ENCODE data around the gene LSR. TPM values are rescaled to one million over a fixed set of nuclear protein-coding genes. Genes with fewer than 3 reads are reported as not detected.
A peak's percentile ranks its signal among the peaks of the same experiment; 100 is the strongest.

Gene LSR
- total and polyA plus RNA-seq, 2 experiments from 2014 or later = 40.1 to 91.9 TPM

DNA sequence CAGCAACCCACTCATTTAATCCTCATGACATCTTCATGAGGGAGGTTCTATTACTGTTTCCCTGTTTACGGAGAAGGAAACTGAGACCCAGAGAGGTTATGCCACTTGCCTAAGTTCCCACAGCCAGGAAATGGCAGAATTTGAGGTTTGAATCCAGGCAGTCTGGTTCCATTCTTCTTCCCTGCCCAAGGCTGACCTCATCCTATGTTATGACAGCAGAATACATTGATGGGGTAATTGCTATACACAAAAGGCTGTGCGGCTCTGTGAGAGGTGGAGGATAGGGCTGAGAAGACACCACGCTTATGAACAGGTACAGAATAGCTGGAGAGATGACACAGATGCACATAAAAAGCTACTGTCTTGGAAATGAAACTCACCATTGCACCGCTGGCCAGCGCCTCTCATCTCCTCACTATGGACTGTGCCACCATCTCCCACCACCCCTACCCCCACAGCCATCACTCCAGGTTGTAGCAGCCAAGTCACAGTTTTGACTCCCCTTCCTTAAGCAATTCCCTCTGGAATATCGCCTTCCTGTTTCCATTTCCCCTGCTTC lies 54.6 kb downstream of the LSR start:
- Histone ChIP-seq H3K4me3 (no peak overlapping the region), H3K4me1 (ENCODE audit: low read depth) (no peaks in the 10 kb centered on the region), H3K9me3 (ENCODE audit: low read depth) (no peaks in the 10 kb centered on the region), H3K36me3 (no peaks in the 10 kb centered on the region), H3K27ac (no peak overlapping the region), H3K27me3 (no peaks in the 10 kb centered on the region)
- DNase-seq (ENCODE audit: low read depth in 1 of 2, low spot score in 1 of 2) = no peak
- TF ChIP-seq, protein P1, sequence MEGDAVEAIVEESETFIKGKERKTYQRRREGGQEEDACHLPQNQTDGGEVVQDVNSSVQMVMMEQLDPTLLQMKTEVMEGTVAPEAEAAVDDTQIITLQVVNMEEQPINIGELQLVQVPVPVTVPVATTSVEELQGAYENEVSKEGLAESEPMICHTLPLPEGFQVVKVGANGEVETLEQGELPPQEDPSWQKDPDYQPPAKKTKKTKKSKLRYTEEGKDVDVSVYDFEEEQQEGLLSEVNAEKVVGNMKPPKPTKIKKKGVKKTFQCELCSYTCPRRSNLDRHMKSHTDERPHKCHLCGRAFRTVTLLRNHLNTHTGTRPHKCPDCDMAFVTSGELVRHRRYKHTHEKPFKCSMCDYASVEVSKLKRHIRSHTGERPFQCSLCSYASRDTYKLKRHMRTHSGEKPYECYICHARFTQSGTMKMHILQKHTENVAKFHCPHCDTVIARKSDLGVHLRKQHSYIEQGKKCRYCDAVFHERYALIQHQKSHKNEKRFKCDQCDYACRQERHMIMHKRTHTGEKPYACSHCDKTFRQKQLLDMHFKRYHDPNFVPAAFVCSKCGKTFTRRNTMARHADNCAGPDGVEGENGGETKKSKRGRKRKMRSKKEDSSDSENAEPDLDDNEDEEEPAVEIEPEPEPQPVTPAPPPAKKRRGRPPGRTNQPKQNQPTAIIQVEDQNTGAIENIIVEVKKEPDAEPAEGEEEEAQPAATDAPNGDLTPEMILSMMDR (IDR thresholded peaks at IDR 0.05; ENCODE audit: low read depth, low read length) = no peak

DNA sequence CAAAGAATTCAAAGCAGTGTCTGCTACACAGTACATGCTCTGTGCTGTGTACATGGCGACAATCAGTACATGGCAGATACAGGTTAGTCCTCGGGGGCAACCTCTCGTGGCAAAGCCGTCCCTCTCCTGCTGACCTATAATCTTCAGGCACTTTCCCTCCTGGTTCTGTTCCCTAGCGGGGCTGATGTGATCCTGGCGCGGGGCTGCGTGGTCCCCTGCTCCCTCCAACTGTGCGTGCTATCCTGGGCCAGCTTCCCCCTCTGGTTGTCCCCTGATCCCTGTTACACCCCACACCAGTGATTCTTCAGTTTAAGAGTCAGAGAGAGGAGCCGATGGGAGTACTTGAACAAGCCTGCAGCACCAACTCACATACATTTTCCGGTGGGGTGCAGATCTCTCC lies 55.2 kb downstream of the LSR start:
- no peak overlapping the region for H3K27ac ChIP-seq
- no peak overlapping the region for H3K4me3 ChIP-seq
- no peaks in the 10 kb centered on the region for H3K36me3 ChIP-seq
- no peaks in the 10 kb centered on the region for H3K27me3 ChIP-seq
- TF ChIP-seq, protein P1 (IDR thresholded peaks at IDR 0.05; ENCODE audit: low read depth, low read length) = no peak
- H3K4me1 ChIP-seq (ENCODE audit: low read depth) = peaks cover 6% of the 10 kb centered on the region
- H3K9me3 ChIP-seq (ENCODE audit: low read depth) = no peaks in the 10 kb centered on the region
- DNase-seq (ENCODE audit: low read depth in 1 of 2, low spot score in 1 of 2) = no peak

DNA sequence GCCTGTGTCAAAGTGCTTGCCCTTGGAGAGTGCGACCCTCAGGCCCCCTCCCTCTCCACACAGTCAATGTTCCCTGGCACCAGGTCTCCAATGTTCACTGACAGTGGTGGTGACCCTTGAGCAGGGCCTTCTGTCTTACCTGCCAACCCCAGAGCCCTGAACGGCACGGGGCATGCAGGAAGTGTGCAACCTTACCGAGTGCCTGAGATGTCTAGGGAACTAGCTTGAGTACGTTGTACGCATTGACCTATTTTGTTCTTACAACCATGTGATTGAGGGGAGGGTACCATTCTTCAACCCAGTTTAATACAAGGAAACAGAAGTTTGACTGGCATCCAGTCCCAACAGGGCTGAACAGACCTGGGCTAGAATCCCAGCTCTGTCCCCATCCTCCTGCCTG lies 56.4 kb downstream of the LSR start:
- Histone ChIP-seq H3K9me3 (ENCODE audit: low read depth) (no peaks in the 10 kb centered on the region), H3K4me3 (no peak overlapping the region), H3K27ac (no peak overlapping the region), H3K36me3 (no peaks in the 10 kb centered on the region), H3K4me1 (ENCODE audit: low read depth) (peaks cover 17% of the 10 kb centered on the region), H3K27me3 (no peaks in the 10 kb centered on the region)
- TF ChIP-seq, protein P1 (IDR thresholded peaks at IDR 0.05; ENCODE audit: low read depth, low read length) = no peak
- DNase-seq (ENCODE audit: low read depth in 1 of 2, low spot score in 1 of 2) = no peak

- Histone ChIP-seq H3K4me3 (no peak overlapping the region), H3K4me1 (ENCODE audit: low read depth) (peaks cover 21% of the 10 kb centered on the region), H3K27me3 (no peaks in the 10 kb centered on the region), H3K9me3 (ENCODE audit: low read depth) (no peaks in the 10 kb centered on the region), H3K36me3 (no peaks in the 10 kb centered on the region), H3K27ac (no peak overlapping the region)
- DNase-seq (ENCODE audit: low read depth in 1 of 2, low spot score in 1 of 2) = no peak
- TF ChIP-seq, protein P1 (IDR thresholded peaks at IDR 0.05; ENCODE audit: low read depth, low read length) = peak; percentile 15
Measured at GRCh38 chr19:35306473-35307246, 57.9 kb downstream of the LSR start.

DNA sequence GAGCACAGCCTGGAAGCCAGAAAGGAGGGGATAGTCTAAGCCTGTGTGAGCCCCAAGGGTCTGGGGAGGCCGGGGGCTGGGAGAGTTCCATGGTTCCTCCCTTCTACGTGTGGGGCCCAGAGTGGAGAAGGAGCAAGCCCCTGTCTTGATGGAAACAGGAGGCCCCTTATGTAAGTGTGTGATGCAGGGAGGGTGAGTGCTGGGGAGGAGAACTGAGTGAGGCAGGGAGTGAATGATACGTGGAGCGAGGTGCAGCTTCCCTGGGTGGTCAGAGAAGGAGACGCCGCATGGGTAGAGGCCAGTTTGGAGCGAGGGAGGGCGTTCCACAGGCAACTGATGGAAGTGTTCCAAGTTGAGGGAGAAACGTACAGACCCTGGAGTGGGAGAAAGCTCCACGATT lies 59.1 kb downstream of the LSR start:
- TF ChIP-seq, protein P1 (IDR thresholded peaks at IDR 0.05; ENCODE audit: low read depth, low read length) = no peak
- Histone ChIP-seq H3K36me3 (no peaks in the 10 kb centered on the region), H3K27me3 (no peaks in the 10 kb centered on the region), H3K4me3 (no peak overlapping the region), H3K27ac (no peak overlapping the region), H3K4me1 (ENCODE audit: low read depth) (peaks cover 21% of the 10 kb centered on the region), H3K9me3 (ENCODE audit: low read depth) (no peaks in the 10 kb centered on the region)
- no peak for DNase-seq (ENCODE audit: low read depth in 1 of 2, low spot score in 1 of 2)

All from cardiac muscle cell (in vitro differentiated cells and primary cell).